HG03064 (cell line): ENCODE measurements around the gene DELE1.

ENCODE experiments used
- ATAC-seq: cut with Tn5 transposase; IDR thresholded peaks from one replicate; pipeline ENCODE4 v1.9.1; 2021; ENCODE audit warnings: low read depth; ENCODE audit not compliant: unreplicated experiment

The DELE1 gene

GRCh38 chr5:141976176-141976575, 52.5 kb downstream of the DELE1 start:
- ATAC-seq: no peak

- ATAC-seq: no peak
These were observed 54.7 kb downstream of the DELE1 start for GRCh38 chr5:141978389-141978788.

- no peak for ATAC-seq
These were observed 59.0 kb downstream of the DELE1 start for GRCh38 chr5:141982626-141983025.

GRCh38 chr5:141986072-141986471, 62.4 kb downstream of the DELE1 start:
- no peak for ATAC-seq

- ATAC-seq: no peak
These were observed 66.0 kb downstream of the DELE1 start for GRCh38 chr5:141989720-141990119.
